ENCODE results near the gene TTLL12. TPM values are rescaled to one million over a fixed set of nuclear protein-coding genes. Genes with fewer than 3 reads are reported as not detected.

The TTLL12 gene
- total and polyA plus RNA-seq, 2 of the 8 experiments (the other 6 are each of a cell fraction or from before 2014, with no cell fraction given) = 101 to 124 TPM

- TF ChIP-seq ATF3 (IDR thresholded peaks at IDR 0.05; ENCODE audit: insufficient read depth, low read depth, low read length) (no peak), CHD1 (IDR thresholded peaks at IDR 0.05; ENCODE audit: low read depth, low read length) (no peak), HDAC6 (IDR thresholded peaks at IDR 0.05; ENCODE audit: low read depth, low read length) (no peak), CBX5 (IDR thresholded peaks at IDR 0.05; ENCODE audit: low read depth, low read length) (no peak), ATF2 (IDR thresholded peaks at IDR 0.05; ENCODE audit: low read length) (no peak)
Observed at GRCh38 chr22:43188829-43189545, 2.1 kb upstream of the TTLL12 start (continued).
